ENCODE measurements around the gene SUGCT. TPM values are rescaled to one million over a fixed set of nuclear protein-coding genes. Genes with fewer than 3 reads are reported as not detected.

The SUGCT gene
- total and polyA plus RNA-seq, 2 of the 8 experiments (the other 6 are each of a cell fraction or from before 2014, with no cell fraction given) = 2.8 to 5.4 TPM

GRCh38 chr7:40371806-40372440, 237.1 kb downstream of the SUGCT start (continued):
- no peak for TF ChIP-seq CBX8 (IDR thresholded peaks at IDR 0.05; ENCODE audit: borderline replicate concordance, low read depth, low read length)
- no peak for TF ChIP-seq CBX5 (IDR thresholded peaks at IDR 0.05; ENCODE audit: low read depth, low read length)
- no peak for TF ChIP-seq MAFK (IDR thresholded peaks at IDR 0.05; ENCODE audit: low read depth, low read length)
- no peak for TF ChIP-seq SUZ12 (IDR thresholded peaks at IDR 0.05; ENCODE audit: low read length)
- TF ChIP-seq BRCA1 (IDR thresholded peaks at IDR 0.05; ENCODE audit: low read depth, low read length) = no peak
- TF ChIP-seq CREB1 (IDR thresholded peaks at IDR 0.05) = no peak
- TF ChIP-seq PHF8 (conservative IDR thresholded peaks at IDR 0.05; ENCODE audit: low read depth, low read length) = no peak
- TF ChIP-seq, protein P1, sequence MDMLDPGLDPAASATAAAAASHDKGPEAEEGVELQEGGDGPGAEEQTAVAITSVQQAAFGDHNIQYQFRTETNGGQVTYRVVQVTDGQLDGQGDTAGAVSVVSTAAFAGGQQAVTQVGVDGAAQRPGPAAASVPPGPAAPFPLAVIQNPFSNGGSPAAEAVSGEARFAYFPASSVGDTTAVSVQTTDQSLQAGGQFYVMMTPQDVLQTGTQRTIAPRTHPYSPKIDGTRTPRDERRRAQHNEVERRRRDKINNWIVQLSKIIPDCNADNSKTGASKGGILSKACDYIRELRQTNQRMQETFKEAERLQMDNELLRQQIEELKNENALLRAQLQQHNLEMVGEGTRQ (IDR thresholded peaks at IDR 0.05; ENCODE audit: low read length) = no peak
